Fibroblast of mammary gland (primary cell): ENCODE data around the gene CHD6.

Source experiments
- DNase-seq: peaks from one replicate; pipeline ENCODE4 v3.0.0-alpha.2; 2010; ENCODE audit warnings: low read depth
- H3K4me3 ChIP-seq: 2 replicates; pipeline ENCODE4 v1.5.1; 2011; ENCODE audit warnings: low read depth, mild to moderate bottlenecking, low read length, moderate library complexity; ENCODE audit not compliant: control insufficient read depth
- CTCF ChIP-seq: conservative IDR thresholded peaks from 2 replicates; pipeline ENCODE4 v1.5.1; 2011; ENCODE audit warnings: low read depth, low read length, inconsistent platforms; ENCODE audit not compliant: control insufficient read depth, insufficient read depth

Gene CHD6

GRCh38 chr20:41394931-41395666, 223.1 kb downstream of the CHD6 start:
- TF ChIP-seq CTCF = no peak

GRCh38 chr20:41394081-41394480, 224.1 kb downstream of the CHD6 start:
- no peak for DNase-seq
- H3K4me3 ChIP-seq = no peak overlapping the region
- TF ChIP-seq CTCF = no peak

More at GRCh38 chr20:41394931-41395666, 223.1 kb downstream of the CHD6 start:
- H3K4me3 ChIP-seq = no peak overlapping the region
- DNase-seq = no peak

- DNase-seq = no peak
- TF ChIP-seq CTCF = no peak
- no peak overlapping the region for H3K4me3 ChIP-seq
These were observed 224.5 kb downstream of the CHD6 start for GRCh38 chr20:41393705-41394066.

GRCh38 chr20:41392871-41393704, 225.1 kb downstream of the CHD6 start:
- H3K4me3 ChIP-seq = no peak overlapping the region
- no peak for TF ChIP-seq CTCF
- DNase-seq = no peak

- no peak for DNase-seq
- TF ChIP-seq CTCF = no peak
- no peak overlapping the region for H3K4me3 ChIP-seq
These were observed 225.9 kb downstream of the CHD6 start for GRCh38 chr20:41392295-41392694.

GRCh38 chr20:41391587-41392001, 226.6 kb downstream of the CHD6 start:
- DNase-seq = no peak
- no peak overlapping the region for H3K4me3 ChIP-seq
- TF ChIP-seq CTCF = no peak
